GM12891 (cell line): ENCODE measurements around the gene NRP1.

ENCODE experiments used
- DNase-seq: peaks from one replicate; pipeline ENCODE4 v3.0.0; 2011; ENCODE audit warnings: low spot score; ENCODE audit not compliant: insufficient read length
- FAIRE-seq: peaks from 2 replicates; lab custom pipeline; 2011; peaks lifted over from hg19 to GRCh38; lab: Jason Lieb, UNC
- PAX5 ChIP-seq: IDR thresholded peaks from 2 replicates; pipeline ENCODE4 v1.6.1; 2011; ENCODE audit warnings: low read length, moderate library complexity, mild to moderate bottlenecking; ENCODE audit not compliant: insufficient read depth, severe bottlenecking
- POLR2A ChIP-seq: IDR thresholded peaks from 2 replicates; pipeline ENCODE4 v1.6.1; 2011; ENCODE audit warnings: low read depth, low read length, control low read depth
- POLR2AphosphoS5 ChIP-seq: IDR thresholded peaks from 2 replicates; pipeline ENCODE4 v1.6.1; 2011; ENCODE audit warnings: low read depth, low read length, control low read depth
- POU2F2 ChIP-seq: IDR thresholded peaks from 2 replicates; pipeline ENCODE4 v1.6.1; 2011; ENCODE audit warnings: low read depth, mild to moderate bottlenecking, control low read depth, low read length, moderate library complexity
- SPI1 ChIP-seq: IDR thresholded peaks from 2 replicates; pipeline ENCODE4 v1.6.1; 2011; ENCODE audit warnings: low read depth, low read length, control low read depth
- TAF1 ChIP-seq: IDR thresholded peaks from 2 replicates; pipeline ENCODE4 v1.6.1; 2011; ENCODE audit warnings: low read depth, low read length, control low read depth

Gene NRP1

GRCh38 chr10:33352615-33353014 is 18.1 kb upstream of the NRP1 start:
- FAIRE-seq (no peak), DNase-seq (no peak)
- TF ChIP-seq PAX5 = no peak
- no peak for TF ChIP-seq SPI1
- TF ChIP-seq POU2F2 = no peak
- no peak for TF ChIP-seq TAF1

- DNase-seq = no peak
- FAIRE-seq = no peak
- TF ChIP-seq SPI1 (no peak), TAF1 (no peak), POLR2AphosphoS5 (no peak), POU2F2 (no peak), PAX5 (no peak)
These were observed 17.7 kb upstream of the NRP1 start for GRCh38 chr10:33352175-33352574.

- DNase-seq (no peak), FAIRE-seq (no peak)
- no peak for TF ChIP-seq POLR2A
- no peak for TF ChIP-seq POLR2AphosphoS5
- no peak for TF ChIP-seq POU2F2
- TF ChIP-seq SPI1 = no peak
- TF ChIP-seq TAF1 = no peak
- no peak for TF ChIP-seq PAX5
These were observed 15.6 kb upstream of the NRP1 start for GRCh38 chr10:33350041-33350440.

- FAIRE-seq = no peak
- no peak for DNase-seq
- no peak for TF ChIP-seq POU2F2
- TF ChIP-seq PAX5 = no peak
- no peak for TF ChIP-seq TAF1
- TF ChIP-seq POLR2A = no peak
- no peak for TF ChIP-seq SPI1
- TF ChIP-seq POLR2AphosphoS5 = no peak
These were observed 14.8 kb upstream of the NRP1 start for GRCh38 chr10:33349268-33349667.

GRCh38 chr10:33347211-33347610 is 12.7 kb upstream of the NRP1 start:
- DNase-seq (no peak), FAIRE-seq (no peak)
- TF ChIP-seq POLR2A = no peak
- TF ChIP-seq SPI1 = no peak
- no peak for TF ChIP-seq TAF1
- TF ChIP-seq POLR2AphosphoS5 = no peak
- no peak for TF ChIP-seq POU2F2
- TF ChIP-seq PAX5 = no peak

- DNase-seq (no peak), FAIRE-seq (no peak)
- no peak for TF ChIP-seq POLR2AphosphoS5
- no peak for TF ChIP-seq POU2F2
- no peak for TF ChIP-seq SPI1
- TF ChIP-seq POLR2A = no peak
- TF ChIP-seq PAX5 = no peak
- no peak for TF ChIP-seq TAF1
These were observed 10.8 kb upstream of the NRP1 start for GRCh38 chr10:33345236-33345635.

- no peak for FAIRE-seq
- no peak for DNase-seq
- TF ChIP-seq POU2F2 (no peak), SPI1 (no peak)
These were observed 10.2 kb upstream of the NRP1 start for GRCh38 chr10:33344676-33345075.

- TF ChIP-seq POU2F2 = no peak
- TF ChIP-seq POLR2A = no peak
- TF ChIP-seq POLR2AphosphoS5 = no peak
- TF ChIP-seq PAX5 = no peak
- DNase-seq = no peak
- FAIRE-seq = no peak
These were observed 7.2 kb upstream of the NRP1 start for GRCh38 chr10:33341637-33342036.

GRCh38 chr10:33337326-33337957 is 3.0 kb upstream of the NRP1 start:
- FAIRE-seq (no peak), DNase-seq (no peak)
- TF ChIP-seq TAF1 (no peak), POLR2A (no peak)

GRCh38 chr10:33336582-33337325 is 2.3 kb upstream of the NRP1 start:
- FAIRE-seq (no peak), DNase-seq (peak; percentile 9)
- TF ChIP-seq SPI1 = no peak
- no peak for TF ChIP-seq PAX5
- no peak for TF ChIP-seq POLR2AphosphoS5
- TF ChIP-seq TAF1 = no peak
- TF ChIP-seq POLR2A = no peak
- no peak for TF ChIP-seq POU2F2
